ENCODE measurements around the gene PHF21B.

The PHF21B gene

DNA sequence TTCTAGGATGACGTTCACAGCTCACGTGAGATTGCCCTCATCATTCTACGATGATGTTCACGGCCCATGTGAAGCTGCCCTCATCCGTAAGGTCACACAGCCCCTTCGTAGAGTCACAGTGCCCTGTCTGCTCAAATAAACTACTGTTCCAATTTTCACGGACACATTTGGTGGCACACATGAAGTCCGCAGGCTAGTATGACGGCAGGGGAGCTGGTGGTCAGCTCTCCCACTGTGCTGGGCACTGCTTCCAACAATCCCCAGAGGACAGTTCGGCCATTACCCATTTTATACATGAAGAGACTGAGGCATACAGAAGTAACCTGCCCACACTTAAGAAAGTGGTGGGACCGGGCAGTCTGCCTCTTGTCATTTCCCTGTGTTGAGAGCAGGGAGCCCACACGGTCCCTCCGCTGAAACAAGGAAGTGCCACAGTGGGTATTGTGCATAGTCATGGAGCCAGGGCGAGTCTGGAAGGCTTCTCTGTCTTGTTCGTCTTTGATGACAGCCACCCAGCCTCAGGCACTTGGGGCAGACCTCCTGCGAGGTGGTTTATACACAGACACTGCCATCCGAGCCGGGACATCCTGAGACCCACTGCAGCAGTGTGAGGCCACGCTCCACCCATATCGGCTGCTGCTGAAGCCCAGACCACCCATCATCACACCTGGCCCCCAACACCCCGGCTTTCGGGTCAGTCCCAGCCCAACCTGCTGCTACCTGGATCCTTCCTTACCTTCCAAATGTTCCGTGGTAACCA is 114.3 kb downstream of the PHF21B start:
- no peak for TF ChIP-seq CTCF (conservative IDR thresholded peaks at IDR 0.05)
- no peak for TF ChIP-seq ZFX (IDR thresholded peaks at IDR 0.05)
- H3K27ac ChIP-seq: no peak overlapping the region

DNA sequence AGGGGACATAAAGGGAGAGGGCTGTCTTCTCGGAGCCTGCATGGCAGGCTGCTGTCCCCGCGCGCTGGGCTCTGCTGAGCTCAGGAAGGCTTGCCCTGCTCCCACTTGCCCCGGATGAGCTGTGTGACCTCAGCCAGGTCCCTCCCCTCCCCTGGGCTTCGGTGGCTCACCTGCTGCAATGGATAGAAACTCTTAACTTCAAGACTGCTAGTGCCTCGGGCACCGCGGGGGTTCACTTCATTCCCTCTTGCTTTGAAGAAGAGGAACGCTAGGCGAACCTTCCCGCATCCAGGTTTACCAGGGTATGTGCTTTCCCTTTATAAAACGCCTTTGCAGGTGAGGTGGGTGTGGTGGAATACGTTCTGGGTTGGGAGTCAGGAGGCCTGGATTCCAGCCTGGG is 115.0 kb downstream of the PHF21B start:
- TF ChIP-seq ZFX (IDR thresholded peaks at IDR 0.05): no peak
- no peak for TF ChIP-seq CTCF (conservative IDR thresholded peaks at IDR 0.05)
- H3K27ac ChIP-seq: no peak overlapping the region

DNA sequence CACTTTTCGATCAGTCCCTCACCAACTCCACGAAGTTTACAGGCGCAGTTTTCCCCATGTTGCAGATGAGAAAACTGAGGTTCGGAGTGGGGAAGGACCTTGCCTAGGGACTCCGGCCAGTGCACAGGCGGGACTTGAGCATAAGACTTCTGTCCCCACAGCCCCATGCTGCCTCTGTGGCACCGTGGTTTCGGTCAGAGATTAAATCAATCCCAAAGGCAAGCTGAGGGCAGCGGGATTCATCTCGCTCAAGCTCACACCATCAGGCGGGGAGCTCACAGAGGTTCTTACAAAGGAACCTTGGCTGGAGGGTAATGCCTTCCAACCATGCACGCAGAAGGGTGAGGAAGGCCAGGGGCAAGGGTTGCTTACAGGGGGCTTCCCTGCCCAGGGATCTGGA is 115.5 kb downstream of the PHF21B start:
- H3K27ac ChIP-seq: no peak overlapping the region
- TF ChIP-seq ZFX (IDR thresholded peaks at IDR 0.05): no peak

DNA sequence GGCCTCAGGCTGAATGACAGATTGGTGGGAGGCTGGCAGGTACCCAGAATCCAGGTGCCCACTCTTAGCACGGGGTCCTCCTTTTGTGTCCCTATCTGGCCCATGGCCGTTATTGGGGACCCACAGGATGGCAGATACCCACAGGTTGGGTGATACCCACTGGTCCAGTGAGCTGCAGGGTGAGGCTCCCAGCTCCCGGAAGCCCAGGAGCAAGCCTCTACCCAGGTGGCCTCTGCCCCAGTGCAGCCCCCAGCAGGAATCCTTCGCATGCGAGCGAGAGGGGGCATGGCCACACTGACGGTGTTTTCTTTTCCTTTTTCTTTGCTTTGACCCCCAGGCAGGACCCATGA is 116.1 kb downstream of the PHF21B start:
- H3K27ac ChIP-seq: no peak overlapping the region
- TF ChIP-seq ZFX (IDR thresholded peaks at IDR 0.05): no peak
- no peak for TF ChIP-seq CTCF (conservative IDR thresholded peaks at IDR 0.05)

DNA sequence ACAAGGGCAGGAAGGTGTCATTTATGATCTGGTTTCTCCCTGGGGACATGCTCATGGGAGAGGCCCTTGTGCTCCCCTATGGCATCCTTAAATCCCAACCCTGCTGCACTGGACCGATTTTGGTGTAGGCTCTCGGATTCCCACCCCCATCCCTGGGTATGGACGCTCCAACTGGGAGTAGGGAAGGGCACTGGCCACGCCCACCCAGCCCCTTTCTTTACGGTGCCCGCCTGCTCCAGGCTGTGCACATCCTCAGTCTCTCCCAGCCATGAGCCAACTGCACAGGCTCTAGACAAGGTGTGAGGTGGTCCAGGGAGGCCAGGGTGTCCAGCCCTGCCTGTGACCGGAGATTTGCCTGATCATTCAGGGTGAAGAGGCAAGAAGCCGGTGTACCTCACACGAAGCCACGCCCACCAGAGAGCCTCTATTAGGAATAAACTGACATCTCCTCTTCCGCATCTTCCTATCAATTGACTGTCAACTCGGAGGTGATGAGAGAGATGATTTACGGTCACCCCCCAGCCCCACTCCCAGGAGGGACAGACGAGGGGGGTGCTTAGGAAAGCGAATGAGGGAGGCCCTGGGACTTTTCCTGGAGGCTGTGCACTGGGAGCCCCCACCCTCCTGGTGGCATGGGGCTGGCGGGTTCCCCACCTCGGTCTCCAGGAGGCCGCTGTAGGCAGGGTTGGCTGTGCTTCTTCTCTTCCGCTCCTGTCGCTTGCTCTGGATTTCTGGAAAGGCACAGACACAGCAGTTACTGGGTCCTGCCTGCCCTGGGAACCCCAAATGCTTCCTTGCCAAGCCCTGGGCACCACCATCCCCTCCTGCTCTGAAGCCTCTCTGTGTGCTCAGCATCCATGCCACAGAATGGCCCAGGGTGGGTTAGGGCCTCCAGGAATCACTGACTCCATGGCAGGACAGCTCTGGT is 116.7 kb downstream of the PHF21B start:
- TF ChIP-seq CTCF (conservative IDR thresholded peaks at IDR 0.05) (no peak), ZFX (IDR thresholded peaks at IDR 0.05) (no peak)
- H3K27ac ChIP-seq: no peak overlapping the region

GRCh38 chr22:44892243-44892642 is 117.6 kb downstream of the PHF21B start:
- no peak overlapping the region for H3K27ac ChIP-seq
- no peak for TF ChIP-seq ZFX (IDR thresholded peaks at IDR 0.05)
- no peak for TF ChIP-seq CTCF (conservative IDR thresholded peaks at IDR 0.05)

- no peak overlapping the region for H3K27ac ChIP-seq
- no peak for TF ChIP-seq CTCF (conservative IDR thresholded peaks at IDR 0.05)
- TF ChIP-seq ZFX (IDR thresholded peaks at IDR 0.05): no peak
Measured at GRCh38 chr22:44891791-44892190, 118.0 kb downstream of the PHF21B start.
